K562 (cell line): ENCODE results near the gene EEF1AKMT1. TPM values are rescaled to one million over a fixed set of nuclear protein-coding genes. Genes with fewer than 3 reads are reported as not detected.

Experiments
- ARHGAP35 ChIP-seq: fragments of 450-650 bp; IDR thresholded peaks from 2 replicates; pipeline ENCODE4 v1.6.1; 2018; ENCODE audit not compliant: partially characterized antibody
- BHLHE40 ChIP-seq: IDR thresholded peaks from 2 replicates; pipeline ENCODE4 v1.6.1; 2011; ENCODE audit warnings: low read length, improper control_type of control experiment
- CTCFL ChIP-seq: IDR thresholded peaks from 2 replicates; pipeline ENCODE4 v1.6.1; 2011; ENCODE audit warnings: borderline replicate concordance, low read depth, mild to moderate bottlenecking, moderate library complexity, low read length; ENCODE audit not compliant: insufficient read depth, poor library complexity, severe bottlenecking
- KAT2B ChIP-seq: IDR thresholded peaks from one replicate; pipeline ENCODE4 v1.6.1; 2012; ENCODE audit warnings: low read depth, mild to moderate bottlenecking, control low read depth, inconsistent platforms, low read length, moderate library complexity
- MTF1 ChIP-seq: fragments of 250-450 bp; sonication (Bioruptor Pico); IDR thresholded peaks from 2 replicates; pipeline ENCODE4 v1.9.0; 2021; ENCODE audit warnings: moderate library complexity, mild to moderate bottlenecking, inconsistent platforms, borderline replicate concordance
- NRF1 ChIP-seq, 2 experiments: fragments of 450-650 bp; IDR thresholded peaks in 1 of 2; conservative IDR thresholded peaks in 1 of 2; 2 replicates each; pipeline ENCODE4 v1.6.1; 2014; ENCODE audit warnings: mild to moderate bottlenecking in 2 of 2
- PHB2 ChIP-seq: fragments of 450-650 bp; IDR thresholded peaks from 2 replicates; pipeline ENCODE4 v1.6.1; 2017; ENCODE audit warnings: low read depth
- RBFOX2 ChIP-seq: fragments of 200-400 bp; formaldehyde crosslinking; IDR thresholded peaks from 2 replicates; pipeline ENCODE4 v1.6.1; 2017; ENCODE audit warnings: low read depth, mild to moderate bottlenecking, low read length, moderate library complexity
- RFX5 ChIP-seq: IDR thresholded peaks from 2 replicates; pipeline ENCODE4 v1.6.1; 2011; ENCODE audit warnings: low read depth, mild to moderate bottlenecking, improper control_type of control experiment, low read length
- STAT5B ChIP-seq: fragments of 250-450 bp; sonication (Bioruptor Pico); IDR thresholded peaks from 2 replicates; pipeline ENCODE4 v1.8.0; 2021; ENCODE audit warnings: mild to moderate bottlenecking, inconsistent platforms
- TBL1XR1 ChIP-seq, 2 experiments: IDR thresholded peaks; 2 replicates each; pipeline ENCODE4 v1.6.1; 2012; ENCODE audit warnings: improper control_type of control experiment in 2 of 2, low read length in 2 of 2, mild to moderate bottlenecking in 1 of 2
- TRIM24 ChIP-seq, 2 experiments: fragments of 450-650 bp; IDR thresholded peaks; 2 replicates each; pipeline ENCODE4 v1.6.1; 2016
- ZKSCAN3 ChIP-seq: fragments of 250-450 bp; sonication (Bioruptor Pico); IDR thresholded peaks from 2 replicates; pipeline ENCODE4 v1.4.0; 2020
- ZNF23 ChIP-seq: fragments of 250-450 bp; sonication (Bioruptor Pico); IDR thresholded peaks from 2 replicates; pipeline ENCODE4 v1.4.0; 2020; ENCODE audit warnings: mild to moderate bottlenecking
- ZNF232 ChIP-seq: sonication (generic); formaldehyde crosslinking; IDR thresholded peaks from 2 replicates; pipeline ENCODE4 v1.8.0; 2022; ENCODE audit warnings: mild to moderate bottlenecking, missing genetic modification reagents
- ZNF3 ChIP-seq: fragments of 250-450 bp; sonication (Bioruptor Pico); IDR thresholded peaks from 2 replicates; pipeline ENCODE4 v1.5.0; 2021; ENCODE audit warnings: mild to moderate bottlenecking, moderate library complexity
- ZNF507 ChIP-seq: conservative IDR thresholded peaks from 2 replicates; pipeline ENCODE4 v1.6.1; 2017; ENCODE audit warnings: missing genetic modification characterization, missing compliant biosample characterization
- ZNF511 ChIP-seq: sonication (generic); formaldehyde crosslinking; IDR thresholded peaks from 2 replicates; pipeline ENCODE4 v1.8.0; 2022; ENCODE audit warnings: mild to moderate bottlenecking, missing genetic modification reagents
- ZNF699 ChIP-seq: fragments of 250-450 bp; sonication (Bioruptor Pico); IDR thresholded peaks from 2 replicates; pipeline ENCODE4 v1.8.0; 2021; ENCODE audit warnings: mild to moderate bottlenecking, moderate library complexity; ENCODE audit not compliant: insufficient replicate concordance
- ZNF77 ChIP-seq: fragments of 250-450 bp; sonication (Bioruptor Pico); IDR thresholded peaks from 2 replicates; pipeline ENCODE4 v1.5.0; 2020
- polyA plus RNA-seq, 8 experiments: library from polyadenylated mRNA; depleted of rRNA in 4 of 8; stranded (reverse) in 5 of 8; unstranded in 3 of 8; fragments of >200 nt; fragmentation: Nextera tagmentation in 2 of 8; fragmentation: Illumina TruSeq in 1 of 8; extraction: Ambion mirVana in 2 of 8; extraction: Trizol in 1 of 8; gene quantifications; 2 replicates each; pipeline versions ENCODE4 v1.2.1 to v1.2.3, GENCODE V29; 2011 to 2014; ENCODE audit warnings: inconsistent platforms in 1 of 8, missing spikeins in 1 of 8
- total RNA-seq, 7 experiments: library from RNA; depleted of rRNA in 6 of 7; stranded (reverse); fragments of >200 nt in 6 of 7; fragmentation: Illumina TruSeq in 2 of 7; extraction: Trizol in 2 of 7; gene quantifications; 2 replicates each; pipeline versions ENCODE4 v1.2.1 to v1.2.3, GENCODE V29; 2011 to 2021; ENCODE audit warnings: low replicate concordance in 1 of 7
- TF ChIP-seq, protein P1 (sequence below), 2 experiments: fragments of 200-800 bp in 1 of 2; sonication (Bioruptor generic) in 1 of 2; sonication (generic) in 1 of 2; formaldehyde crosslinking in 1 of 2; IDR thresholded peaks in 1 of 2; conservative IDR thresholded peaks in 1 of 2; 2 replicates each; pipeline versions ENCODE4 v1.5.0 to v1.6.1; 2016 to 2020; ENCODE audit warnings: missing compliant biosample characterization in 1 of 2, missing genetic modification characterization in 1 of 2, missing genetic modification reagents in 1 of 2
- TF ChIP-seq, protein P2 (sequence below): sonication (generic); formaldehyde crosslinking; IDR thresholded peaks from 2 replicates; pipeline ENCODE4 v1.8.1; 2022; ENCODE audit warnings: missing genetic modification reagents

EEF1AKMT1 gene
- total and polyA plus RNA-seq, 9 of the 15 experiments (the other 6 are each of a cell fraction or from before 2014, with no cell fraction given), result 5.3 to 36.3 (median 7.9) TPM

DNA sequence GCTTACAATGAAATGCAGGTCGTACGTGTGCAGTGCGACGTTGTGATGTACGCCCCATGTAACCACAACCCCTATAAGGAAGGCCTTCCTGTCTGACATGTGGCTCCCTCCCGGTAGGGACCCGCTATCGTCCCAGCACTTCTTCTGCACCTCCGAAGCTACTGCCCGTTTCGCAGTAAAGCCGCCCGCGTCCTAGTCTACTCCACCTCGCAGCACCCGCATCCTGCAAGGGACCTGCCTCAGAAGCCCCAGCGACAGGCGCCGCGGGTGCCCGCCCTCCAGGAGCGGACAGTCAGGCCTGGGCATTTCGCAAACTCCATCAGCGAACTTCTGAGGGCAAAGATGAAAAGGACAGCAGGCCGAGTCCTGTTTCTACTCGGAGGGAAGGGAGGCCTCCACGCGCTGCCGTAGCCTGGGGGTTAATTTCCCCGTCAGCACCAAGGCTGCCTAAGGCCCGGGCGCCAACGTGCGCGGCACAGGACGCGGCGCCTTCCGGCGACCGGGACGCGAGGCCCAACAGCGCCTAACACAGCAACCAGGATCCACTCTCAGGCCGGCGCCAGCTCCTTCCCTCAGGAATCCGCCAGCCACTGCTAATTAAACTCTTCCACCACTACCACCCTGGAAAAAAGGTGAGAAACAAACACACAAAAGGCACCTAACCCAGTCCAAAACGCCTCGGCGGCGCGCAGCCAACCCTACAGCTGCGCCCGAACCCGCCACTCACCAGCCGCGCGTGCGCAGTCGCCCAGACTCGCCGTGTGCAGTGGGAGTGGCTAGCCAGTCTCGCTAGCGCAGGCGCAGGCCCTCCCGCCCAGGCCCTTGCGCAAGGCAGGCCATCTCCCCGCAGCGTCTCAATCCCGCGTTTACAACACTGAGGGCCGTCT is at the start of gene EEF1AKMT1 (continued):
- TF ChIP-seq CTCFL (no peak), BHLHE40 (peak; percentile 27; the same call in 1 of the 2 replicates), KAT2B (no peak), TRIM24 (IDR thresholded peaks at IDR 0.05) (peak in 1 of 2 experiments; percentile 64; a peak in 2 of 4 replicates), RBFOX2 (peak; percentile 95), STAT5B (no peak), ZNF699 (no peak), ZNF3 (CRISPR knock-in tag) (no peak), ZNF23 (CRISPR knock-in tag) (no peak), ARHGAP35 (no peak), TBL1XR1 (IDR thresholded peaks at IDR 0.05; ENCODE audit: low read length in 2 of 2) (no peak), PHB2 (no peak), ZNF507 (no peak), MTF1 (CRISPR knock-in tag) (no peak), RFX5 (no peak), ZNF232 (CRISPR knock-in tag) (no peak), NRF1 (conservative IDR thresholded peaks at IDR 0.05 in 1 of 2, IDR thresholded peaks at IDR 0.05 in 1 of 2) (peak; percentile 98), ZNF77 (CRISPR knock-in tag) (no peak), ZKSCAN3 (no peak), ZNF511 (CRISPR knock-in tag) (no peak)
- TF ChIP-seq, protein P1, sequence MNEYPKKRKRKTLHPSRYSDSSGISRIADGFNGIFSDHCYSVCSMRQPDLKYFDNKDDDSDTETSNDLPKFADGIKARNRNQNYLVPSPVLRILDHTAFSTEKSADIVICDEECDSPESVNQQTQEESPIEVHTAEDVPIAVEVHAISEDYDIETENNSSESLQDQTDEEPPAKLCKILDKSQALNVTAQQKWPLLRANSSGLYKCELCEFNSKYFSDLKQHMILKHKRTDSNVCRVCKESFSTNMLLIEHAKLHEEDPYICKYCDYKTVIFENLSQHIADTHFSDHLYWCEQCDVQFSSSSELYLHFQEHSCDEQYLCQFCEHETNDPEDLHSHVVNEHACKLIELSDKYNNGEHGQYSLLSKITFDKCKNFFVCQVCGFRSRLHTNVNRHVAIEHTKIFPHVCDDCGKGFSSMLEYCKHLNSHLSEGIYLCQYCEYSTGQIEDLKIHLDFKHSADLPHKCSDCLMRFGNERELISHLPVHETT (CRISPR knock-in tag; conservative IDR thresholded peaks at IDR 0.05 in 1 of 2, IDR thresholded peaks at IDR 0.05 in 1 of 2), result no peak; a peak in 1 of 4 replicates
- TF ChIP-seq, protein P2, sequence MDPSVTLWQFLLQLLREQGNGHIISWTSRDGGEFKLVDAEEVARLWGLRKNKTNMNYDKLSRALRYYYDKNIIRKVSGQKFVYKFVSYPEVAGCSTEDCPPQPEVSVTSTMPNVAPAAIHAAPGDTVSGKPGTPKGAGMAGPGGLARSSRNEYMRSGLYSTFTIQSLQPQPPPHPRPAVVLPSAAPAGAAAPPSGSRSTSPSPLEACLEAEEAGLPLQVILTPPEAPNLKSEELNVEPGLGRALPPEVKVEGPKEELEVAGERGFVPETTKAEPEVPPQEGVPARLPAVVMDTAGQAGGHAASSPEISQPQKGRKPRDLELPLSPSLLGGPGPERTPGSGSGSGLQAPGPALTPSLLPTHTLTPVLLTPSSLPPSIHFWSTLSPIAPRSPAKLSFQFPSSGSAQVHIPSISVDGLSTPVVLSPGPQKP (CRISPR knock-in tag), result no peak
